Astrocyte (in vitro differentiated cells and primary cell): ENCODE measurements around the gene SRL. TPM values are rescaled to one million over a fixed set of nuclear protein-coding genes. Genes with fewer than 3 reads are reported as not detected.
"Not testable (repeated sequence)": the region's sequence is repeated elsewhere in the genome, so short reads cannot be mapped to it uniquely, and the experiment has no call there.

Experiments used
- DNase-seq: peaks from one replicate; pipeline ENCODE4 v3.0.0-alpha.2; 2010; ENCODE audit warnings: low read depth
- FAIRE-seq: peaks from 2 replicates; lab custom pipeline; 2011; peaks lifted over from hg19 to GRCh38; lab: Jason Lieb, UNC
- H2AFZ ChIP-seq: 2 replicates; pipeline ENCODE4 v1.6.0; 2012; ENCODE audit warnings: low read depth, low read length, inconsistent platforms
- H3K27ac ChIP-seq: 2 replicates; pipeline ENCODE4 v1.5.1; 2011; ENCODE audit warnings: low read depth, low read length, inconsistent platforms
- H3K27me3 ChIP-seq: 2 replicates; pipeline ENCODE4 v1.6.0; 2011; ENCODE audit warnings: low read length, inconsistent platforms; ENCODE audit not compliant: insufficient read depth
- H3K36me3 ChIP-seq: 2 replicates; pipeline ENCODE4 v1.5.1; 2011; ENCODE audit warnings: low read length, inconsistent platforms; ENCODE audit not compliant: insufficient read depth
- H3K4me1 ChIP-seq: 2 replicates; pipeline ENCODE4 v1.5.1; 2011; ENCODE audit warnings: low read length, inconsistent platforms; ENCODE audit not compliant: insufficient read depth
- H3K4me2 ChIP-seq: 2 replicates; pipeline ENCODE4 v1.6.0; 2012; ENCODE audit warnings: low read length, inconsistent platforms
- H3K4me3 ChIP-seq: 2 replicates; pipeline ENCODE4 v1.5.1; 2011; ENCODE audit warnings: low read depth, mild to moderate bottlenecking, low read length, inconsistent platforms; ENCODE audit not compliant: insufficient read depth
- H3K79me2 ChIP-seq: 2 replicates; pipeline ENCODE4 v1.6.0; 2012; ENCODE audit warnings: mild to moderate bottlenecking, low read length, inconsistent platforms; ENCODE audit not compliant: insufficient read depth
- H3K9ac ChIP-seq: 2 replicates; pipeline ENCODE4 v1.6.0; 2012; ENCODE audit warnings: mild to moderate bottlenecking, low read length, inconsistent platforms
- H3K9me3 ChIP-seq: 2 replicates; pipeline ENCODE4 v1.5.1; 2012; ENCODE audit warnings: low read depth, mild to moderate bottlenecking, low read length, inconsistent platforms; ENCODE audit not compliant: insufficient read depth
- H4K20me1 ChIP-seq: 2 replicates; pipeline ENCODE4 v1.6.0; 2012; ENCODE audit warnings: low read length, inconsistent platforms; ENCODE audit not compliant: insufficient read depth
- H3K27ac Mint-ChIP-seq: one replicate; pipeline ENCODE4 v1.8.0; 2021; ENCODE audit warnings: mild to moderate bottlenecking, mixed read lengths; ENCODE audit not compliant: unreplicated experiment
- H3K27me3 Mint-ChIP-seq: one replicate; pipeline ENCODE4 v1.8.0; 2021; ENCODE audit warnings: low read depth, mixed read lengths; ENCODE audit not compliant: unreplicated experiment
- H3K36me3 Mint-ChIP-seq: one replicate; pipeline ENCODE4 v1.8.0; 2021; ENCODE audit warnings: low read depth, mixed read lengths; ENCODE audit not compliant: unreplicated experiment
- H3K4me1 Mint-ChIP-seq: one replicate; pipeline ENCODE4 v1.8.0; 2021; ENCODE audit warnings: low read depth, mixed read lengths; ENCODE audit not compliant: unreplicated experiment
- H3K4me3 Mint-ChIP-seq: one replicate; pipeline ENCODE4 v1.8.0; 2021; ENCODE audit warnings: mild to moderate bottlenecking, moderate library complexity, mixed read lengths; ENCODE audit not compliant: unreplicated experiment
- H3K9me3 Mint-ChIP-seq: one replicate; pipeline ENCODE4 v1.8.0; 2021; ENCODE audit warnings: mild to moderate bottlenecking, mixed read lengths; ENCODE audit not compliant: unreplicated experiment
- CTCF ChIP-seq: IDR thresholded peaks from 2 replicates; pipeline ENCODE4 v1.5.1; 2011; ENCODE audit warnings: low read depth, mild to moderate bottlenecking, inconsistent platforms, low read length, moderate library complexity; ENCODE audit not compliant: insufficient read depth
- EZH2 ChIP-seq: IDR thresholded peaks from 2 replicates; pipeline ENCODE4 v1.6.1; 2012; ENCODE audit warnings: mild to moderate bottlenecking, low read length, inconsistent platforms; ENCODE audit not compliant: insufficient read depth
- total RNA-seq: library from RNA; stranded (reverse); gene quantifications from 2 replicates; pipeline ENCODE4 v1.2.1, GENCODE V29; 2021

The SRL gene
- total RNA-seq, 1 donor from 2014 or later = not detected

GRCh38 chr16:4158143-4159093 is 83.5 kb downstream of the SRL start:
- no peak for TF ChIP-seq CTCF
- no peak for TF ChIP-seq EZH2
- Mint-ChIP-seq H3K4me3 (no peak overlapping the region), H3K27ac (no peak overlapping the region), H3K9me3 (no peaks in the 10 kb centered on the region), H3K4me1 (no peaks in the 10 kb centered on the region), H3K27me3 (peaks cover 34% of the 10 kb centered on the region), H3K36me3 (no peaks in the 10 kb centered on the region)
- Histone ChIP-seq H3K4me1 (no peaks in the 10 kb centered on the region), H3K9me3 (peaks cover 2% of the 10 kb centered on the region), H3K9ac (no peak overlapping the region), H4K20me1 (no peaks in the 10 kb centered on the region), H2AFZ (no peak overlapping the region), H3K27ac (no peak overlapping the region), H3K4me2 (no peak overlapping the region), H3K79me2 (no peaks in the 10 kb centered on the region), H3K36me3 (no peaks in the 10 kb centered on the region), H3K4me3 (no peak overlapping the region), H3K27me3 (no peaks in the 10 kb centered on the region)
- DNase-seq = no peak
- no peak for FAIRE-seq

GRCh38 chr16:4157376-4157825 is 84.5 kb downstream of the SRL start:
- Histone ChIP-seq H3K36me3 (no peaks in the 10 kb centered on the region), H3K79me2 (no peaks in the 10 kb centered on the region), H3K9ac (no peak overlapping the region), H2AFZ (no peak overlapping the region), H3K27me3 (no peaks in the 10 kb centered on the region), H4K20me1 (no peaks in the 10 kb centered on the region), H3K4me3 (no peak overlapping the region), H3K27ac (no peak overlapping the region), H3K4me1 (no peaks in the 10 kb centered on the region), H3K4me2 (no peak overlapping the region), H3K9me3 (peaks cover 2% of the 10 kb centered on the region)
- Mint-ChIP-seq H3K4me1 (no peaks in the 10 kb centered on the region), H3K27ac (no peak overlapping the region), H3K36me3 (no peaks in the 10 kb centered on the region), H3K27me3 (peaks cover 36% of the 10 kb centered on the region), H3K9me3 (no peaks in the 10 kb centered on the region), H3K4me3 (no peak overlapping the region)
- FAIRE-seq (no peak), DNase-seq (no peak)
- TF ChIP-seq CTCF = no peak
- TF ChIP-seq EZH2 = no peak

- not testable (repeated sequence) for H3K9me3 ChIP-seq, H4K20me1 ChIP-seq, H3K27ac Mint-ChIP-seq, H3K36me3 Mint-ChIP-seq, DNase-seq, H3K4me3 ChIP-seq, H3K9ac ChIP-seq, H3K4me1 ChIP-seq, H2AFZ ChIP-seq, H3K4me2 ChIP-seq, H3K79me2 ChIP-seq, H3K36me3 ChIP-seq, FAIRE-seq, H3K27me3 ChIP-seq, H3K4me3 Mint-ChIP-seq, H3K9me3 Mint-ChIP-seq, H3K27ac ChIP-seq, H3K4me1 Mint-ChIP-seq
- H3K27me3 Mint-ChIP-seq = peaks cover 36% of the 10 kb centered on the region
Measured at GRCh38 chr16:4156503-4156902, 85.4 kb downstream of the SRL start.

- not testable (repeated sequence) for H3K27me3 ChIP-seq, H3K4me3 Mint-ChIP-seq, H3K9me3 ChIP-seq, H3K9me3 Mint-ChIP-seq, H3K4me1 Mint-ChIP-seq, H3K4me2 ChIP-seq, H3K36me3 ChIP-seq, DNase-seq, H3K27ac ChIP-seq, H2AFZ ChIP-seq, H3K36me3 Mint-ChIP-seq, H3K27ac Mint-ChIP-seq, H3K9ac ChIP-seq, H3K4me3 ChIP-seq, H4K20me1 ChIP-seq, H3K4me1 ChIP-seq, H3K79me2 ChIP-seq, FAIRE-seq
- peaks cover 21% of the 10 kb centered on the region for H3K27me3 Mint-ChIP-seq
Measured at GRCh38 chr16:4153364-4153763, 88.5 kb downstream of the SRL start.
